Thymus (tissue), 11 donors: ENCODE data around the gene HOATZ. TPM values are rescaled to one million over a fixed set of nuclear protein-coding genes. Genes with fewer than 3 reads are reported as not detected.
A peak's percentile ranks its signal among the peaks of the same experiment; 100 is the strongest.

Experiments used
- DNase-seq, 9 donors: peaks; one replicate each; pipeline ENCODE4 v3.0.0-alpha.2; 2013; ENCODE audit warnings: low spot score in 9 of 9, low read depth in 6 of 9, missing footprints in 1 of 9
- H3K27ac ChIP-seq, 2 donors: one replicate each; pipeline ENCODE4 v1.5.1; 2013; ENCODE audit warnings: control low read depth in 1 of 2, low read depth in 1 of 2, low read length in 1 of 2, mild to moderate bottlenecking in 1 of 2, moderate library complexity in 1 of 2
- H3K27me3 ChIP-seq, 2 donors: one replicate each; pipeline ENCODE4 v1.5.1; 2013; ENCODE audit warnings: low read length in 1 of 2; ENCODE audit not compliant: control insufficient read depth in 2 of 2, insufficient read depth in 1 of 2
- H3K36me3 ChIP-seq, 2 donors: one replicate each; pipeline ENCODE4 v1.5.1; 2013; ENCODE audit warnings: low read length in 1 of 2, mild to moderate bottlenecking in 1 of 2, moderate library complexity in 1 of 2; ENCODE audit not compliant: control insufficient read depth in 2 of 2, insufficient read depth in 2 of 2
- H3K4me1 ChIP-seq, 2 donors: one replicate each; pipeline ENCODE4 v1.5.1; 2013; ENCODE audit warnings: low read length in 2 of 2; ENCODE audit not compliant: control insufficient read depth in 2 of 2, insufficient read depth in 2 of 2
- H3K4me3 ChIP-seq, 2 donors: one replicate each; pipeline ENCODE4 v1.5.1; 2013; ENCODE audit warnings: low read length in 2 of 2, control low read depth in 1 of 2, mild to moderate bottlenecking in 1 of 2
- H3K9me3 ChIP-seq, 2 donors: one replicate each; pipeline ENCODE4 v1.5.1; 2013; ENCODE audit warnings: low read length in 1 of 2, mild to moderate bottlenecking in 1 of 2; ENCODE audit not compliant: control insufficient read depth in 2 of 2, insufficient read depth in 1 of 2
- WGBS: extraction: QIAGEN DNeasy Blood & Tissue Kit; methylation state at CpG from one replicate; pipeline ENCODE4 v1.1.7; 2013; 5-methylcytosine and 5-hydroxymethylcytosine counted together
- polyA plus RNA-seq: library from polyadenylated mRNA; stranded (reverse); fragments of 200-250 nt; gene quantifications from one replicate; pipeline ENCODE4 v1.2.3, GENCODE V29; 2013
- total RNA-seq: library from RNA; stranded (reverse); fragments of 120-200 nt; gene quantifications from one replicate; pipeline ENCODE4 v1.2.4, GENCODE V29; 2013
- donor health status: healthy.

The HOATZ gene
- total and polyA plus RNA-seq, 2 donors = 0.19 to 1.2 TPM

GRCh38 chr11:111479666-111480065 lies 34.9 kb upstream of the HOATZ start:
- WGBS = 91% methylated on average over 1 of the region's 1 CpG
- Histone ChIP-seq H3K36me3 (no peaks in the 10 kb centered on the region), H3K4me1 (no peaks in the 10 kb centered on the region), H3K27ac (no peak overlapping the region), H3K9me3 (peaks cover 0 to 1% of the 10 kb centered on the region in 2 donors), H3K27me3 (no peaks in the 10 kb centered on the region), H3K4me3 (no peak overlapping the region)
- no peak for DNase-seq

- no peaks in the 10 kb centered on the region for H3K4me1 ChIP-seq
- H3K27me3 ChIP-seq = no peaks in the 10 kb centered on the region
- peaks cover 0 to 1% of the 10 kb centered on the region in 2 donors for H3K9me3 ChIP-seq
- no peak overlapping the region for H3K4me3 ChIP-seq
- no peak overlapping the region for H3K27ac ChIP-seq
- no peaks in the 10 kb centered on the region for H3K36me3 ChIP-seq
- no peak for DNase-seq
These were observed 31.1 kb upstream of the HOATZ start for GRCh38 chr11:111483431-111483830.

GRCh38 chr11:111490496-111490895 lies 24.1 kb upstream of the HOATZ start:
- Histone ChIP-seq H3K27me3 (no peaks in the 10 kb centered on the region), H3K36me3 (no peaks in the 10 kb centered on the region), H3K9me3 (no peaks in the 10 kb centered on the region), H3K4me1 (no peaks in the 10 kb centered on the region), H3K27ac (no peak overlapping the region), H3K4me3 (no peak overlapping the region)
- WGBS = 97% methylated on average over 1 of the region's 1 CpG
- DNase-seq = no peak

- H3K27me3 ChIP-seq = no peaks in the 10 kb centered on the region
- 98% methylated on average over 1 of the region's 1 CpG for WGBS
- no peak overlapping the region for H3K27ac ChIP-seq
- DNase-seq = no peak
- H3K9me3 ChIP-seq = no peaks in the 10 kb centered on the region
- no peaks in the 10 kb centered on the region for H3K4me1 ChIP-seq
- no peaks in the 10 kb centered on the region for H3K36me3 ChIP-seq
- no peak overlapping the region for H3K4me3 ChIP-seq
These were observed 20.5 kb upstream of the HOATZ start for GRCh38 chr11:111494040-111494439.

GRCh38 chr11:111499483-111499882 lies 15.1 kb upstream of the HOATZ start:
- no peaks in the 10 kb centered on the region for H3K9me3 ChIP-seq
- no peaks in the 10 kb centered on the region for H3K27me3 ChIP-seq
- DNase-seq = no peak
- WGBS = 91% methylated on average over 5 of the region's 5 CpGs
- H3K27ac ChIP-seq = no peak overlapping the region
- no peaks in the 10 kb centered on the region for H3K4me1 ChIP-seq
- H3K36me3 ChIP-seq = no peaks in the 10 kb centered on the region
- no peak overlapping the region for H3K4me3 ChIP-seq

- DNase-seq = no peak
- Histone ChIP-seq H3K36me3 (no peaks in the 10 kb centered on the region), H3K27me3 (no peaks in the 10 kb centered on the region), H3K9me3 (no peaks in the 10 kb centered on the region), H3K4me3 (no peak overlapping the region), H3K4me1 (no peaks in the 10 kb centered on the region), H3K27ac (no peak overlapping the region)
- 93% methylated on average over 1 of the region's 1 CpG for WGBS
These were observed 14.1 kb upstream of the HOATZ start for GRCh38 chr11:111500481-111500880.

GRCh38 chr11:111502611-111503010 lies 12.0 kb upstream of the HOATZ start:
- Histone ChIP-seq H3K27ac (no peak overlapping the region), H3K9me3 (no peaks in the 10 kb centered on the region), H3K36me3 (no peaks in the 10 kb centered on the region), H3K27me3 (no peaks in the 10 kb centered on the region), H3K4me1 (no peaks in the 10 kb centered on the region), H3K4me3 (no peak overlapping the region)
- DNase-seq = no peak
- 91% methylated on average over 1 of the region's 1 CpG for WGBS

GRCh38 chr11:111510311-111510710 lies 4.3 kb upstream of the HOATZ start:
- H3K9me3 ChIP-seq = no peaks in the 10 kb centered on the region
- H3K4me3 ChIP-seq = no peak overlapping the region
- WGBS = 95% methylated on average over 1 of the region's 1 CpG
- H3K27me3 ChIP-seq = peaks cover 32 to 43% of the 10 kb centered on the region in 2 donors
- H3K4me1 ChIP-seq = peaks cover 6 to 11% of the 10 kb centered on the region in 2 donors
- H3K27ac ChIP-seq = no peak overlapping the region
- H3K36me3 ChIP-seq = no peaks in the 10 kb centered on the region
- DNase-seq = no peak

- Histone ChIP-seq H3K4me1 (peaks cover 6 to 11% of the 10 kb centered on the region in 2 donors), H3K36me3 (no peaks in the 10 kb centered on the region), H3K27me3 (peaks cover 32 to 43% of the 10 kb centered on the region in 2 donors), H3K4me3 (peak within 1 kb of the TSS; percentile 19 to 29), H3K9me3 (no peaks in the 10 kb centered on the region), H3K27ac (no peak within 1 kb of the TSS)
- peak in 1 of 9 donors; percentile 38 for DNase-seq
- WGBS = 7% methylated on average over 90 of the region's 90 CpGs
These were observed 2.0 kb upstream of the HOATZ start, which contains the start of gene BTG4 for GRCh38 chr11:111512296-111513239. Gene BTG4 (minus strand): TSS chr11:111512386. CDS start chr11:111498776, 13,610 bp downstream.
